GM18861 (cell line): ENCODE measurements around the gene KIAA1958.

Experiments
- ATAC-seq: cut with Tn5 transposase; IDR thresholded peaks from one replicate; pipeline ENCODE4 v1.9.1; 2021; ENCODE audit not compliant: unreplicated experiment

KIAA1958 gene

DNA sequence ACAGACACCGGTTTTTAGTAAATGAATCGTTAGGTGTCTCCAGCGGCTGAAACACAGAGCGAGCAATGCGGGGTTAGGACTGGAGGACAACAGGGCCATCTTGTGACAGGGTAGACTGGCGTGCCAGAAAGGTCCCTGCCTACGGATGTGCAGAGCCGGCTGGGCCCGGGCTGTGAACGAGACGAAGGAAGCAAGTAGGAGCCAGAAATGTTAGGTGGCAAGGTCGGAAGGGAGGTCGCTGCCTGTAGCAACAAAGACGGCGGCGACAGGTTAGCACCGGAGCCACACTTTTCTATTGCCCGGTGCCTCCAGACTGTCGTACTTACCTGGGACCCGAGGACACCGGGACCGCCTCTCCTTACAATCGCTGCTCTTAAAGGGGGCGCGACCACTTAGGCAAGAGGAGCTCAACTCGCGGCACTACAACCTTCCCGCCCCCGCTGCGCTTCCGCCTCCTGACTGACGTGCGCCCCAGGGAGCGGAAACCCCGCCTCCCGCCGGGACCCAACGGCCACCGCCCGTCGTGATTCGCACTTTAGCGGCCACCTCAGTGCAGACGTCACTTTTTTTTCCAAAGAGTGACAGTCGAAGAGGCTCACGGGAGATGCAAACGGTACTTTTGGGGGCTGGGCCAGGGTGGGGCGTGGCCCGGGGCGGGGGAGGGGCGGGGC lies 231.2 kb downstream of the KIAA1958 start, which contains the start of gene INIP:
Gene INIP, minus strand, starts transcription at position 457 of the 671 bp plus-strand sequence. CDS start 1,632 bp downstream, outside the sequence.
- peak; percentile 87 for ATAC-seq
